WTC11 (cell line): ENCODE measurements around the gene NKAIN4. TPM values are rescaled to one million over a fixed set of nuclear protein-coding genes. Genes with fewer than 3 reads are reported as not detected.
A peak's percentile ranks its signal among the peaks of the same experiment; 100 is the strongest.

Source experiments
- ATAC-seq: fragments of 200-7000 bp; cut with Tn5 transposase; 2 replicates; pipeline ENCODE4 v1.10.0; 2021; ENCODE audit warnings: mild to moderate bottlenecking, moderate library complexity
- CTCF ChIA-PET: fragments of 300-600 bp; sonication (Branson Sonifier 250); formaldehyde crosslinking; loops from one replicate; lab custom pipeline; 2021; ENCODE audit warnings: antibody characterized with exemption; lab: Charles Lee
- POLR2A ChIA-PET: fragments of 350-600 bp; sonication (Branson Sonifier 250); formaldehyde crosslinking; loops from one replicate; lab custom pipeline; 2021; ENCODE audit warnings: antibody characterized with exemption; lab: Charles Lee
- DNase-seq: peaks from one replicate; pipeline ENCODE4 v3.0.0; 2021; ENCODE audit warnings: low spot score
- H3K27ac Mint-ChIP-seq: 2 replicates; pipeline ENCODE4 v1.8.0; 2021; ENCODE audit warnings: mixed read lengths
- H3K27me3 Mint-ChIP-seq: 2 replicates; pipeline ENCODE4 v1.8.0; 2021; ENCODE audit warnings: low read depth, mild to moderate bottlenecking, moderate library complexity, mixed read lengths
- H3K36me3 Mint-ChIP-seq: 2 replicates; pipeline ENCODE4 v1.8.0; 2021; ENCODE audit warnings: mixed read lengths
- H3K4me1 Mint-ChIP-seq: 2 replicates; pipeline ENCODE4 v1.8.0; 2022; ENCODE audit warnings: mixed read lengths
- H3K4me3 Mint-ChIP-seq: 2 replicates; pipeline ENCODE4 v1.8.0; 2021; ENCODE audit warnings: mild to moderate bottlenecking, moderate library complexity, mixed read lengths
- H3K9me3 Mint-ChIP-seq: 2 replicates; pipeline ENCODE4 v1.8.0; 2021; ENCODE audit warnings: mixed read lengths
- AR ChIP-seq: fragments of 250-450 bp; sonication (Bioruptor Pico); IDR thresholded peaks from 2 replicates; pipeline ENCODE4 v1.9.0; 2021; ENCODE audit warnings: mild to moderate bottlenecking
- ARID4B ChIP-seq: sonication (generic); formaldehyde crosslinking; IDR thresholded peaks from 2 replicates; pipeline ENCODE4 v1.8.0; 2023; ENCODE audit warnings: missing genetic modification reagents, mild to moderate bottlenecking, borderline replicate concordance
- ATF1 ChIP-seq: sonication (generic); formaldehyde crosslinking; IDR thresholded peaks from 2 replicates; pipeline ENCODE4 v1.8.1; 2023; ENCODE audit warnings: mild to moderate bottlenecking, moderate library complexity, missing genetic modification reagents
- E2F1 ChIP-seq: sonication (generic); formaldehyde crosslinking; IDR thresholded peaks from 2 replicates; pipeline ENCODE4 v1.8.0; 2022; ENCODE audit warnings: mild to moderate bottlenecking, missing genetic modification reagents
- GRHL2 ChIP-seq: fragments of 250-450 bp; sonication (Bioruptor Pico); IDR thresholded peaks from 2 replicates; pipeline ENCODE4 v1.8.0; 2022; ENCODE audit warnings: mild to moderate bottlenecking, moderate library complexity; ENCODE audit not compliant: insufficient replicate concordance, severe bottlenecking
- IRF1 ChIP-seq: sonication (generic); formaldehyde crosslinking; IDR thresholded peaks from 2 replicates; pipeline ENCODE4 v1.8.0; 2023; ENCODE audit warnings: missing genetic modification reagents
- MLX ChIP-seq: sonication (generic); formaldehyde crosslinking; IDR thresholded peaks from 2 replicates; pipeline ENCODE4 v1.8.1; 2023; ENCODE audit warnings: mild to moderate bottlenecking, missing genetic modification reagents, moderate library complexity
- NFATC4 ChIP-seq: fragments of 250-450 bp; sonication (Bioruptor Pico); IDR thresholded peaks from 2 replicates; pipeline ENCODE4 v1.9.0; 2021; ENCODE audit warnings: mild to moderate bottlenecking
- NFE2L1 ChIP-seq: sonication (generic); formaldehyde crosslinking; IDR thresholded peaks from 2 replicates; pipeline ENCODE4 v1.8.1; 2023; ENCODE audit warnings: missing genetic modification reagents
- PRRX2 ChIP-seq: fragments of 250-450 bp; sonication (Bioruptor Pico); IDR thresholded peaks from 2 replicates; pipeline ENCODE4 v1.8.0; 2021; ENCODE audit warnings: mild to moderate bottlenecking
- SMAD4 ChIP-seq: sonication (generic); formaldehyde crosslinking; IDR thresholded peaks from 2 replicates; pipeline ENCODE4 v1.8.0; 2022; ENCODE audit warnings: mild to moderate bottlenecking, missing genetic modification reagents
- SOX15 ChIP-seq: fragments of 250-450 bp; sonication (Bioruptor Pico); IDR thresholded peaks from 2 replicates; pipeline ENCODE4 v1.9.0; 2021; ENCODE audit warnings: mild to moderate bottlenecking
- SP1 ChIP-seq: sonication (generic); formaldehyde crosslinking; conservative IDR thresholded peaks from 2 replicates; pipeline ENCODE4 v1.8.1; 2022; ENCODE audit warnings: missing genetic modification reagents
- STAT6 ChIP-seq: sonication (generic); formaldehyde crosslinking; conservative IDR thresholded peaks from 2 replicates; pipeline ENCODE4 v1.8.1; 2023; ENCODE audit warnings: mild to moderate bottlenecking, low read depth, missing genetic modification reagents, moderate library complexity
- TP53 ChIP-seq: sonication (generic); formaldehyde crosslinking; IDR thresholded peaks from 2 replicates; pipeline ENCODE4 v1.8.1; 2023; ENCODE audit warnings: mild to moderate bottlenecking, missing genetic modification reagents
- USF2 ChIP-seq: sonication (generic); formaldehyde crosslinking; IDR thresholded peaks from 2 replicates; pipeline ENCODE4 v1.8.1; 2023; ENCODE audit warnings: mild to moderate bottlenecking, missing genetic modification reagents, moderate library complexity
- ZNF121 ChIP-seq: sonication (generic); formaldehyde crosslinking; IDR thresholded peaks from 2 replicates; pipeline ENCODE4 v1.8.0; 2023; ENCODE audit warnings: missing genetic modification reagents
- ZNF232 ChIP-seq: sonication (generic); formaldehyde crosslinking; IDR thresholded peaks from 2 replicates; pipeline ENCODE4 v1.8.0; 2022; ENCODE audit warnings: mild to moderate bottlenecking, missing genetic modification reagents
- ZNF423 ChIP-seq: fragments of 250-450 bp; sonication (Bioruptor Pico); IDR thresholded peaks from 2 replicates; pipeline ENCODE4 v2.1.2; 2022; ENCODE audit warnings: mild to moderate bottlenecking, moderate library complexity
- ZSCAN18 ChIP-seq: fragments of 250-450 bp; sonication (Bioruptor Pico); IDR thresholded peaks from 2 replicates; pipeline ENCODE4 v2.1.2; 2022; ENCODE audit warnings: mild to moderate bottlenecking, moderate library complexity
- total RNA-seq: library from RNA; stranded (reverse); gene quantifications from 3 replicates; pipeline ENCODE4 v1.2.3, GENCODE V29; 2021

Gene NKAIN4
- total RNA-seq, 1 experiment from 2014 or later: 7.2 TPM

- TF ChIP-seq E2F1 (no peak), NFE2L1 (CRISPR knock-in tag) (no peak), PRRX2 (CRISPR knock-in tag) (no peak), SOX15 (CRISPR knock-in tag) (no peak), SMAD4 (no peak), NFATC4 (CRISPR knock-in tag) (no peak), ATF1 (no peak), ZNF232 (CRISPR knock-in tag) (no peak), AR (CRISPR knock-in tag) (no peak)
- TF ChIP-seq, all 79 proteins: peak for 0
- Mint-ChIP-seq H3K36me3 (peaks cover 19% of the 10 kb centered on the region), H3K27me3 (no peaks in the 10 kb centered on the region), H3K4me1 (peaks cover 18% of the 10 kb centered on the region), H3K4me3 (no peak overlapping the region), H3K9me3 (no peaks in the 10 kb centered on the region), H3K27ac (no peak overlapping the region)
- ChIA-PET POLR2A (no interaction called here), CTCF (interaction anchor here (0.7 to 4.4 kb wide), 5 partner anchors 9 to 88 kb away, joined by 4 to 15 read pairs (median 5); no protein-coding TSS in a partner anchor)
- ATAC-seq: no peak
- no peak for DNase-seq
Observed at GRCh38 chr20:63192721-63193120, 61.5 kb downstream of the NKAIN4 start.

GRCh38 chr20:63191400-63191799, 62.9 kb downstream of the NKAIN4 start:
- peak overlapping the region; percentile 65; the same call in 1 of the 2 replicates for H3K27ac Mint-ChIP-seq
- ChIA-PET POLR2A (no interaction called here), CTCF (interaction anchor here (0.7 to 4.4 kb wide), 3 partner anchors 10 to 190 kb away, joined by 3 to 15 read pairs (median 6); no protein-coding TSS in a partner anchor)
- peaks cover 7% of the 10 kb centered on the region for H3K4me1 Mint-ChIP-seq
- H3K9me3 Mint-ChIP-seq: peaks cover 2% of the 10 kb centered on the region
- H3K36me3 Mint-ChIP-seq: peaks cover 16% of the 10 kb centered on the region
- DNase-seq (no peak), ATAC-seq (no peak)
- no peaks in the 10 kb centered on the region for H3K27me3 Mint-ChIP-seq
- H3K4me3 Mint-ChIP-seq: no peak overlapping the region
- no peak for TF ChIP-seq IRF1 (CRISPR knock-in tag)
- no peak for TF ChIP-seq ZNF423 (CRISPR knock-in tag)
- TF ChIP-seq ZNF121 (CRISPR knock-in tag): no peak
- TF ChIP-seq STAT6 (CRISPR knock-in tag): no peak
- no peak for TF ChIP-seq MLX (CRISPR knock-in tag)
- TF ChIP-seq ARID4B (CRISPR knock-in tag): no peak
- no peak for TF ChIP-seq SP1 (CRISPR knock-in tag)
- no peak for TF ChIP-seq SMAD4
- no peak for TF ChIP-seq ZSCAN18 (CRISPR knock-in tag)
- no peak for TF ChIP-seq GRHL2 (CRISPR knock-in tag)
- TF ChIP-seq TP53 (CRISPR knock-in tag): no peak
- no peak for TF ChIP-seq USF2 (CRISPR knock-in tag)
